M059J (cell line): ENCODE measurements around the gene GAB2. TPM values are rescaled to one million over a fixed set of nuclear protein-coding genes. Genes with fewer than 3 reads are reported as not detected.
"Not testable (repeated sequence)": the region's sequence is repeated elsewhere in the genome, so short reads cannot be mapped to it uniquely, and the experiment has no call there.

ENCODE experiments used
- DNase-seq: peaks from one replicate; pipeline ENCODE4 v3.0.0-alpha.2; 2012; ENCODE audit warnings: low read depth
- total RNA-seq: library from RNA; depleted of rRNA; stranded (reverse); fragments of >200 nt; shearing (Covaris generic); gene quantifications from 2 replicates; pipeline ENCODE4 v1.2.3, GENCODE V29; 2014; rRNA removed

The GAB2 gene
- total RNA-seq, 1 experiment from 2014 or later = 2.9 TPM

DNA sequence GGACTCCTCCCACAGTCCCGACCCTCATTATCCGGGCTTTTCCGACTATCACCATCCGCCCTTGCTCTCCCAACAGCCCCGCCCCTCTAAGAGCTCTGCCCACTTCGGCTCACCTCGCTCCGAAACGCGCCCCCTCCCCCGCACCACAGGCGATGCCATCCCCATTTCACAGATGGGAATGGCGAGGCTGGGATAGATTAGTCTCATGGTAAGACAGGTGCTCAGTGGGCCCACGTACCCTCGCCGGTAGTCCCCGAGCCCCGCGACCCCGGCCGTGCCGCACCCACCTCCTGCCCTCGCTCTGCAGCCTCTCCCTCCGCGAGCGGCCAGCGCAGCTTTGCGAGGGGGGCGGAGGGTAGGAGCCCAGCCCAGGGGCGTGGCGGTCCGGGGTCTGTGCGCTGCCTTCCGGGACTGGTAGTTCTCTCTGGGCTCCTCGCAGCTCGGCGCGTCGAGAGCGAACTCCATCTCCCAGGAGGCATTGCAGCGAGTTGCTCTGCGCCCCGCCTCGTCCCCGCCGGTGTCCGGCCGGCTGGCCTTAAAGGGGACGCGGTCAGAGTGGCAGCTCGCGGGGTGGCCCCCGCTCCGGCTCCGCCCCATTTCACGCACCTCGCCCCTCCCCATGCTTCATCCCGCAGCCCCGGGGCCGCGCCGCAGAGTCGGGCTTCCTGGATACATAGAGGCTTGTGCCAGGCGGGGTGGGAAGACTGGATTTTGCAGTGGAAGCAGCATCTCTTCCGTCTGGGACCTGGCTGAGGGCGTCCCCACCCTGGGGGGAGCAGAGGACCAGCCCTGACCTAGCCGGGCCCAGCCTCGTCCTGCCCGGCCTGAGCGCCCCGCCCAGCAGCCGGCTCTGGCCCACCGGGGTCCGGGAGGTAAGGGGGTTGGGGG lies 229.1 kb downstream of the GAB2 start, which contains the start of the genes KCTD21 and USP35:
TSS of gene KCTD21 (minus strand) at position 341 of the 888 bp plus-strand sequence. CDS start 14,072 bp downstream, outside the sequence.
TSS of gene USP35 (plus strand) at position 634 of the 888 bp plus-strand sequence. CDS start 7,327 bp downstream, outside the sequence.
- DNase-seq = peak; percentile 97

- no peak for DNase-seq
Measured at GRCh38 chr11:78187366-78188285, 230.0 kb downstream of the GAB2 start.

DNA sequence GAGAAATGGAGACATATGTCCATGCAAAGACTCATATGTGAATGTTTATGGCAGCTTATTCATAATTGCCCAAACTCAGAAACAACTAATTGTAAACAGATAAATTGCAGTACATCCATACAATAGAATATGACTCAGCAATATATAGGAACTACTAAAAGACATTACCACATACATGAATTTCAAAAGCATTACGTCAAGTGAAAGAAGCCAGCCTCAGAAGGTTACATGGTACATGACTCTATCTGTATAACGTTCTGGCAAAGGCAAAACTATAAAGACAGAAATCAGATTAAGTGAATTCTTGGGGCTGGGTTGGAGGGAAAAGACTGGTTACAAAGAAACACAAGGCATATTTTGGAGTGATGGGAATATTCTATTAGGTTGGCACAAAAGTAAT lies 236.4 kb downstream of the GAB2 start:
- DNase-seq = no peak

DNA sequence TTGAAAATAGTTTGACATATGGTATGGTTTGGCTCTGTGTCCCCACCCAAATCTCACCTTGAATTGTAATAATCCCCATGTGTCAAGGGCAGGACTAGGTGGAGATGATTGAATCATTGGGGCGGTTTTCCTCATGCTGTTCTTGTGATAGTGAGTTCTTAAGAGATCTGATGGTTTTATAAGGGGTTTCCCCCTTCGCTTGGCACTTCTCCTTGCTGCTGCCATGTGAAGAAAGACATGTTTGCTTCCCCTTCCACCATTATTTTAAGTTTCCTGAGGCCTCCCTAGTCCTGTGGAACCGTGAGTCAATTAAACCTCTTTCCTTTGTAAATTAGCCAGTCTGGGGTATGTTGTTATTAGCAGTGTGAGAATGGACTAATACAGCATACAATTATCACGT lies 236.9 kb downstream of the GAB2 start:
- no peak for DNase-seq

- no peak for DNase-seq
Measured at GRCh38 chr11:78179459-78180071, 238.1 kb downstream of the GAB2 start.

DNA sequence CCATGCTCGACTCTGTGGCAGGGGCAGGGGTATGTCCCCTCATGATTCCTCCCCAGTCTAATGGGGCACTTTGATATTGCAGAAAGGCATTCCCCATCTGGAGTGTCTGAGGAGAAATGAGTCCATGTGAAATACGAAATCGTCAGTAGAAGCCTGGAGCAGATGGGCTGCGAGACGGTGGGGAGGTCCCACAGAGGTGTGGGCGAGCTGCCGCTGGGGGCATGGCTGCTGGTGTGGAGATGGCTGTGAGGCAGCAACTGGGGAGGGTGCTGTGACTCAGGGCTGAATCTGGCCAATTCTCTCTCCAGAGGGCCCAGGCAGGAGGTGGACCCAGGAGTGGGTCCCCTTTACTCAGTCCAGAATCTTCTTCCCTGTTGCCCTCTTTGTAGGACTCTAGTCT lies 240.4 kb downstream of the GAB2 start:
- DNase-seq = no peak

- no peak for DNase-seq
Measured at GRCh38 chr11:78176605-78177141, 240.9 kb downstream of the GAB2 start.

- DNase-seq = not testable (repeated sequence)
Measured at GRCh38 chr11:78175862-78176261, 241.8 kb downstream of the GAB2 start.

DNA sequence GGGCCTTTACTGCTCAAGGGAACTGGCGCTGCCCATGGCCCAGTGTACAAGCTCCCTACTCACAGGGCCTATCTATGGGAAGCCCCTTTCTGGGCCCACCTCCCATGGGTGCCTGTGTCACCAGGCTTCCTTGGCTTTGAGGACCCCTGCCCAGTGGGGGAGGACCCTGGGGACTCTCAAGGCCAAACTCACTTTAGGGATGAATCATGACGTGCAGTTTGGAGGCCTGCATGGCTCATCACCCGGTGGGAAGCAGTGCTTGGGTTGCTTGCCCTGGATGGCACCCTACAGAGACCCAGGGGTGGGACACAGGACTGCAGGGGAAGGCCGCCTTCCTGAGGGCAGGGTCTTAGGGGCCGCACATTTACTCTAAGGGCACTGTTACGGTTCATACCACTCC lies 245.7 kb downstream of the GAB2 start:
- DNase-seq = no peak

GRCh38 chr11:78170874-78171549 lies 246.6 kb downstream of the GAB2 start:
- no peak for DNase-seq

- no peak for DNase-seq
Measured at GRCh38 chr11:78170413-78170812, 247.2 kb downstream of the GAB2 start.

DNA sequence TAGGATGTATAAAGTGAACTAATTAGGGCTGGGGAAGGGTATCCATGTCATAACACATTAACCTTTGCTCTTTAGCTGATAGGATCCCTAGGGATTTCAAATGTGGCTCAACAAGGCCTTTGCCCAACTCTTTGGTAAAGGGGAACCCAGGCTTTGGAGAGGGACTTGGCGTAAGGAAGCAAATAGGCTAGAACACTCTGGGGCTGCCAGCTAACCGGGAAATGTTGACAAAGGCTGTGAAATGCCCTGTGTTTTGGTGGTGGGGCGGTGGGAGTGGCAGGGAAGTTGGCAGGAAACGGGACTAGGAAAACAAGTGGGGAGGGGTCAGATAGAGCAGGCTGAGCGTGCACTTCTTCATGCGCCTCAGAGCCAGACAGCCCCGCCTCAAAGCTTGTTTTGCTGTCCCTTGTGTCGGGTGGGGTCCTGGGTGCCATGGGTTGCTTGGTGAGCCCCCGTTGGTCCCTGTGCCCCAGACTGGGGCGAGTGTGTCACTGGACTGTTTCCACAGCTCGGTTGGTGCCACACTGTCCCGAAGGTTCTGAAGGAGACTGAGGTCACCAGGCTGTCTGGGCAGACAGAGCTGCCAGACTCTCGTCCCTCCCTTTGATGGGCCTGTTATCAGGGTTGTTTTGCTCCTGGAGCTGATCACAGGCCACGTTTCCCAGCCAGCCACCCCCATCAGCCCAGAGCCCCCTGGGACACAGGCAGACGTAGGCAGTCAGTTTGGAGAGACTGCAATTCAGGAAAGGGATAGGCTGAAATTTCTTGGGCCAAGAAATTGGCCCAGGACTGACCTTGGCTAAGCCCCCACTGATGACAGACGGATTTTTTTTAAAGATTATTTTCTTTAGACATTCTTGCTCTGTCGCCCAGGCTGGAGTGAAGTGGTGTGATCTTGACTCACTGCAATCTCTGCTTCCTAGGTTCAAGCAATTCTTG lies 248.8 kb downstream of the GAB2 start:
- no peak for DNase-seq

DNA sequence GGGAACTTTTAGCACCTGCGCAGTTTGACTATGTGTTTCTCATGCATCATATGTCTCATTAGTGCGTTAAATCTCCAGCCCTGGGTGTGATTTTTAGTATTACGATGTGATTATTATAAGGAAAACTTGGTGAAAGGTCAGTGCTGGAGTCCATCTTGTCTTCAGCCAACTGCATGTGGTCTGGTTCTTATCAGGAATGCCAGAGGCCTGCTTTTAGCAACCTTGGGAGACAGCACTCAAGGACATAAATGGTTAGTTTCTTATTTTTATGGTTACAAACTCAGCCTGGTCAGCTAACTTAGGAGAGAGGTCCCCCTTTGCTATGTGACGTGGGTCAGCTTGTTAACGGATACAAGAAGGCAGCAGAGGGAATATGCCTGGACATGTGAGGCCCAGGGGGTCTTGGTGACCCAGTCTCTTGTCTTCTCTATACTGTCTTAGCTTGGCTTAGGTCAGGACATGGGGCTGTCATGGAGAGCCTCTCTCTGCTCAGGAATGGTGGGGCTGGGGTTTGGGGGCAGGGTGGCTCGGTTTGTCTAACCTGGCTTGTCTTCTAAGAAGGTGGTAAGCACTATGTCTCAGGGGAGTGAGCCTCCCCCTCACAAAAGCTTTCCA lies 250.7 kb downstream of the GAB2 start:
- no peak for DNase-seq

Other genes with a start within 250 kb of the GAB2 start
- gene KCTD21, start 229.2 kb downstream of the GAB2 start, total RNA-seq = 3.3 and 7.7 TPM in 2 replicates
- 4.6 and 4.7 TPM in 2 replicates for gene USP35, start 228.9 kb downstream of the GAB2 start, total RNA-seq
- gene NARS2, start 157.0 kb upstream of the GAB2 start, total RNA-seq = 17.4 and 23.4 TPM in 2 replicates